NCI-H446 treated with DMSO at 0.1 percent for 48 hours (cell line): Measurements from ENCODE around the gene PRTFDC1.
"Not testable (repeated sequence)": the region's sequence is repeated elsewhere in the genome, so short reads cannot be mapped to it uniquely, and the experiment has no call there.

Experiments used
- DNase-seq: peaks from one replicate; lab custom pipeline; 2025; lab: John Stamatoyannopoulos, UW

The PRTFDC1 gene

GRCh38 chr10:24952143-24952706 is at the start of gene PRTFDC1:
Gene PRTFDC1, minus strand, starts transcription at chr10:24952606. Its CDS starts 31 bp downstream, at chr10:24952575.
- peak; percentile 18 for DNase-seq

GRCh38 chr10:24998044-24998443 is 45.6 kb upstream of the PRTFDC1 start:
- no peak for DNase-seq

GRCh38 chr10:24995072-24995471 is 42.7 kb upstream of the PRTFDC1 start:
- DNase-seq, result peak; percentile 2

- DNase-seq, result no peak
These were observed 41.0 kb upstream of the PRTFDC1 start for GRCh38 chr10:24993237-24993958.

GRCh38 chr10:24992512-24993133 is 40.2 kb upstream of the PRTFDC1 start:
- no peak for DNase-seq

- no peak for DNase-seq
These were observed 38.9 kb upstream of the PRTFDC1 start for GRCh38 chr10:24991298-24991697.

GRCh38 chr10:24989867-24990266 is 37.5 kb upstream of the PRTFDC1 start:
- DNase-seq, result peak; percentile 19

GRCh38 chr10:24988831-24989640 is 36.6 kb upstream of the PRTFDC1 start:
- DNase-seq, result no peak

GRCh38 chr10:24984906-24985305 is 32.5 kb upstream of the PRTFDC1 start:
- peak; percentile 31 for DNase-seq

GRCh38 chr10:24983946-24984345 is 31.5 kb upstream of the PRTFDC1 start:
- no peak for DNase-seq

GRCh38 chr10:24983130-24983529 is 30.7 kb upstream of the PRTFDC1 start:
- no peak for DNase-seq

- no peak for DNase-seq
These were observed 30.1 kb upstream of the PRTFDC1 start for GRCh38 chr10:24982319-24983112.

GRCh38 chr10:24981161-24981710 is 28.8 kb upstream of the PRTFDC1 start:
- DNase-seq, result no peak

GRCh38 chr10:24979685-24980084 is 27.3 kb upstream of the PRTFDC1 start:
- no peak for DNase-seq

- peak; percentile 18 for DNase-seq
These were observed 22.6 kb upstream of the PRTFDC1 start for GRCh38 chr10:24974976-24975375.

GRCh38 chr10:24973163-24973562 is 20.8 kb upstream of the PRTFDC1 start:
- no peak for DNase-seq

GRCh38 chr10:24971374-24971773 is 19.0 kb upstream of the PRTFDC1 start:
- DNase-seq, result no peak

- DNase-seq, result no peak
These were observed 17.5 kb upstream of the PRTFDC1 start for GRCh38 chr10:24969841-24970281.

- DNase-seq, result not testable (repeated sequence)
These were observed 16.5 kb upstream of the PRTFDC1 start for GRCh38 chr10:24968951-24969350.

- DNase-seq, result no peak
These were observed 15.9 kb upstream of the PRTFDC1 start for GRCh38 chr10:24968349-24968748.

GRCh38 chr10:24966962-24967481 is 14.6 kb upstream of the PRTFDC1 start:
- no peak for DNase-seq
